ENCODE results near the gene PHF19.

DNA sequence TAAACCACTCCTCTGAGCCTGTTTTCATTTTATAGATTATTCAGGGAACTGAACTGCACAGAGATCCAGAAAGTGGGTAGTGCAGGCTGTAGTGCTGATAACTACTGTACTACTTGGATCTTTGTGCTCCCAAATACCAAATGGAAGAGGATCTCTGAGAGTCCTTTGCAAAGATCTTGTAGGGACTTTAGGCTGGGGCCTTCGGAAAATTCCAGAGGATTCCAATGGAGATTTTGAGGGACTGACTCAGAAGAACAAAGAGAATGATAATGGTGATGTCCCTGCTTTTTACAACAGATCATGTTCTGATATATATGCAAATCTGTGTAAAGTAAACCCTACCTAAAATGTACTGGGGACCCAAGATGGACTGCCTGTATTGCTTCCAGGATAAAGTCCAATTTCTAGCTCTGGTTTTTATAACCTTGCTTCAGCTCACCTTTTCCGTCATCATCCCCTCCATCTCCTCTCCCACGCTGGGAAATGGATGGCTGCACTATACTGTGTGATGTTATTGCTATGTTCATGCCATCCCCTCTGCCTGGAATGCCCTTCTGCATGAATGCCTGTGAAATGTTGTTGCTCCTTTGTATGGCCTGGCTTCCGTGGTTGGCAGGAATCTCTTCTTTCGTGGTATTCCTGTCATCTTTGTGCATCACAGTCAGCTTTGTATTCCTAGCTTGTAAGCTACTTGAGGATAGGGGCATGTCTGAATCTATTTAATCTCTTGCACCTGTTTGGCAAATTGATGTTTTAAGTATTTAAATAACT lies 24.6 kb downstream of the PHF19 start:
- TF ChIP-seq, protein P1, sequence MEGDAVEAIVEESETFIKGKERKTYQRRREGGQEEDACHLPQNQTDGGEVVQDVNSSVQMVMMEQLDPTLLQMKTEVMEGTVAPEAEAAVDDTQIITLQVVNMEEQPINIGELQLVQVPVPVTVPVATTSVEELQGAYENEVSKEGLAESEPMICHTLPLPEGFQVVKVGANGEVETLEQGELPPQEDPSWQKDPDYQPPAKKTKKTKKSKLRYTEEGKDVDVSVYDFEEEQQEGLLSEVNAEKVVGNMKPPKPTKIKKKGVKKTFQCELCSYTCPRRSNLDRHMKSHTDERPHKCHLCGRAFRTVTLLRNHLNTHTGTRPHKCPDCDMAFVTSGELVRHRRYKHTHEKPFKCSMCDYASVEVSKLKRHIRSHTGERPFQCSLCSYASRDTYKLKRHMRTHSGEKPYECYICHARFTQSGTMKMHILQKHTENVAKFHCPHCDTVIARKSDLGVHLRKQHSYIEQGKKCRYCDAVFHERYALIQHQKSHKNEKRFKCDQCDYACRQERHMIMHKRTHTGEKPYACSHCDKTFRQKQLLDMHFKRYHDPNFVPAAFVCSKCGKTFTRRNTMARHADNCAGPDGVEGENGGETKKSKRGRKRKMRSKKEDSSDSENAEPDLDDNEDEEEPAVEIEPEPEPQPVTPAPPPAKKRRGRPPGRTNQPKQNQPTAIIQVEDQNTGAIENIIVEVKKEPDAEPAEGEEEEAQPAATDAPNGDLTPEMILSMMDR (optimal IDR thresholded peaks at IDR 0.05 in 1 of 3, IDR thresholded peaks at IDR 0.05 in 1 of 3, conservative IDR thresholded peaks at IDR 0.05 in 1 of 3; ENCODE audit: extremely low read depth in 1 of 3, insufficient read depth in 2 of 3, low read length in 3 of 3), result no peak
- no peak for TF ChIP-seq EZH2 (IDR thresholded peaks at IDR 0.05; ENCODE audit: low read length)
